SK-N-SH treated with all-trans-retinoic acid at 6 μM for 48 hours (cell line): ENCODE results near the gene AUTS2.

ENCODE experiments used
- ATAC-seq: fragments of 200-7000 bp; cut with Tn5 transposase; 3 replicates; pipeline ENCODE4 v1.9.1; 2020; ENCODE audit warnings: mild to moderate bottlenecking, moderate library complexity
- ARNTL ChIP-seq: fragments of 450-650 bp; formaldehyde crosslinking; IDR thresholded peaks from 2 replicates; pipeline ENCODE4 v1.5.0; 2020; ENCODE audit warnings: low read depth, mild to moderate bottlenecking, moderate library complexity, borderline replicate concordance
- BACH2 ChIP-seq: fragments of 250-450 bp; sonication (Bioruptor Pico); IDR thresholded peaks from 2 replicates; pipeline ENCODE4 v1.9.0; 2021; ENCODE audit warnings: mild to moderate bottlenecking, borderline replicate concordance
- CREB5 ChIP-seq: fragments of 250-450 bp; sonication (Bioruptor Pico); IDR thresholded peaks from 2 replicates; pipeline ENCODE4 v1.5.1; 2020; ENCODE audit warnings: low read depth, mild to moderate bottlenecking, moderate library complexity
- CSDC2 ChIP-seq: fragments of 250-450 bp; sonication (Bioruptor Pico); IDR thresholded peaks from 2 replicates; pipeline ENCODE4 v1.5.0; 2020; ENCODE audit warnings: mild to moderate bottlenecking, moderate library complexity
- ESRRG ChIP-seq: fragments of 250-450 bp; sonication (Bioruptor Pico); IDR thresholded peaks from 2 replicates; pipeline ENCODE4 v1.6.1; 2021; ENCODE audit warnings: mild to moderate bottlenecking
- GLIS3 ChIP-seq: fragments of 250-450 bp; sonication (Bioruptor Pico); IDR thresholded peaks from 2 replicates; pipeline ENCODE4 v1.5.0; 2020; ENCODE audit warnings: mild to moderate bottlenecking, moderate library complexity
- ISL1 ChIP-seq: fragments of 250-450 bp; sonication (Bioruptor Pico); IDR thresholded peaks from 2 replicates; pipeline ENCODE4 v2.1.2; 2022; ENCODE audit warnings: mild to moderate bottlenecking, moderate library complexity
- OSR1 ChIP-seq: fragments of 250-450 bp; sonication (Bioruptor Pico); IDR thresholded peaks from 2 replicates; pipeline ENCODE4 v1.8.0; 2022; ENCODE audit warnings: moderate library complexity, mild to moderate bottlenecking, inconsistent platforms
- PATZ1 ChIP-seq: fragments of 250-450 bp; sonication (Bioruptor Pico); IDR thresholded peaks from 2 replicates; pipeline ENCODE4 v1.8.0; 2020; ENCODE audit warnings: mild to moderate bottlenecking, moderate library complexity, borderline replicate concordance
- PPARA ChIP-seq: fragments of 250-450 bp; sonication (Bioruptor Pico); IDR thresholded peaks from 2 replicates; pipeline ENCODE4 v1.5.0; 2020; ENCODE audit warnings: mild to moderate bottlenecking, borderline replicate concordance
- RARB ChIP-seq: fragments of 250-450 bp; sonication (Bioruptor Pico); IDR thresholded peaks from 2 replicates; pipeline ENCODE4 v1.8.0; 2021; ENCODE audit warnings: mild to moderate bottlenecking, moderate library complexity
- SNAI2 ChIP-seq: fragments of 250-450 bp; sonication (Bioruptor Pico); IDR thresholded peaks from 2 replicates; pipeline ENCODE4 v1.5.0; 2020; ENCODE audit warnings: mild to moderate bottlenecking, moderate library complexity
- TCF4 ChIP-seq: fragments of 250-450 bp; sonication (Bioruptor Pico); IDR thresholded peaks from 2 replicates; pipeline ENCODE4 v1.8.0; 2021; ENCODE audit warnings: mild to moderate bottlenecking, moderate library complexity, borderline replicate concordance
- TOX ChIP-seq: fragments of 250-450 bp; sonication (Bioruptor Pico); IDR thresholded peaks from 2 replicates; pipeline ENCODE4 v1.8.0; 2021; ENCODE audit warnings: mild to moderate bottlenecking, moderate library complexity, borderline replicate concordance
- ZC3H10 ChIP-seq: fragments of 250-450 bp; sonication (Bioruptor Pico); IDR thresholded peaks from 2 replicates; pipeline ENCODE4 v1.5.1; 2021; ENCODE audit warnings: mild to moderate bottlenecking, moderate library complexity
- ZFP3 ChIP-seq: fragments of 250-450 bp; sonication (Bioruptor Pico); IDR thresholded peaks from 2 replicates; pipeline ENCODE4 v1.5.0; 2020; ENCODE audit warnings: mild to moderate bottlenecking, moderate library complexity
- ZFP30 ChIP-seq: fragments of 450-650 bp; formaldehyde crosslinking; IDR thresholded peaks from 2 replicates; pipeline ENCODE4 v1.5.0; 2022; ENCODE audit warnings: mild to moderate bottlenecking, moderate library complexity
- ZNF565 ChIP-seq: fragments of 450-650 bp; formaldehyde crosslinking; conservative IDR thresholded peaks from 2 replicates; pipeline ENCODE4 v1.5.0; 2020; ENCODE audit warnings: low read depth, mild to moderate bottlenecking, moderate library complexity
- ZNF70 ChIP-seq: fragments of 450-650 bp; formaldehyde crosslinking; IDR thresholded peaks from 2 replicates; pipeline ENCODE4 v1.5.0; 2020; ENCODE audit warnings: mild to moderate bottlenecking, moderate library complexity
- ZNF8 ChIP-seq: fragments of 450-650 bp; formaldehyde crosslinking; IDR thresholded peaks from 2 replicates; pipeline ENCODE4 v1.5.0; 2020; ENCODE audit warnings: mild to moderate bottlenecking, moderate library complexity
- TF ChIP-seq, protein P1 (sequence below): fragments of 250-450 bp; sonication (Bioruptor Pico); IDR thresholded peaks from 2 replicates; pipeline ENCODE4 v1.8.0; 2021; ENCODE audit warnings: low read depth, mild to moderate bottlenecking, moderate library complexity, borderline replicate concordance
- TF ChIP-seq, protein P2 (sequence below): fragments of 250-450 bp; sonication (Bioruptor Pico); IDR thresholded peaks from 2 replicates; pipeline ENCODE4 v1.5.1; 2021; ENCODE audit warnings: mild to moderate bottlenecking, moderate library complexity
- TF ChIP-seq, protein P3 (sequence below): fragments of 250-450 bp; sonication (Bioruptor Pico); IDR thresholded peaks from 2 replicates; pipeline ENCODE4 v1.5.0; 2020; ENCODE audit warnings: mild to moderate bottlenecking, moderate library complexity

Gene AUTS2

GRCh38 chr7:69862413-69863064 is 264.3 kb downstream of the AUTS2 start:
- TF ChIP-seq ZFP30 (CRISPR knock-in tag) (no peak), TOX (CRISPR knock-in tag) (no peak), CREB5 (CRISPR knock-in tag) (peak; percentile 72; the same call in 1 of the 2 replicates), PATZ1 (CRISPR knock-in tag) (no peak), PPARA (no peak), OSR1 (CRISPR knock-in tag) (no peak), TCF4 (CRISPR knock-in tag) (peak; percentile 99), ZNF70 (CRISPR knock-in tag) (peak; percentile 78), ZNF8 (CRISPR knock-in tag) (no peak; the same call in 1 of the 2 replicates), ISL1 (peak; percentile 97), ZNF565 (CRISPR knock-in tag) (0 out of 2 replicates have a peak, but pooled peaks have one; percentile 59), ARNTL (CRISPR knock-in tag) (peak; percentile 71; the same call in 1 of the 2 replicates), BACH2 (CRISPR knock-in tag) (no peak), RARB (CRISPR knock-in tag) (no peak), SNAI2 (CRISPR knock-in tag) (peak; percentile 53; the same call in 1 of the 2 replicates), ZFP3 (CRISPR knock-in tag) (peak; percentile 46; the same call in 1 of the 2 replicates), GLIS3 (CRISPR knock-in tag) (peak; percentile 70; the same call in 1 of the 2 replicates), CSDC2 (CRISPR knock-in tag) (no peak), ZC3H10 (CRISPR knock-in tag) (no peak), ESRRG (peak; percentile 47; the same call in 1 of the 2 replicates)
- TF ChIP-seq, protein P1, sequence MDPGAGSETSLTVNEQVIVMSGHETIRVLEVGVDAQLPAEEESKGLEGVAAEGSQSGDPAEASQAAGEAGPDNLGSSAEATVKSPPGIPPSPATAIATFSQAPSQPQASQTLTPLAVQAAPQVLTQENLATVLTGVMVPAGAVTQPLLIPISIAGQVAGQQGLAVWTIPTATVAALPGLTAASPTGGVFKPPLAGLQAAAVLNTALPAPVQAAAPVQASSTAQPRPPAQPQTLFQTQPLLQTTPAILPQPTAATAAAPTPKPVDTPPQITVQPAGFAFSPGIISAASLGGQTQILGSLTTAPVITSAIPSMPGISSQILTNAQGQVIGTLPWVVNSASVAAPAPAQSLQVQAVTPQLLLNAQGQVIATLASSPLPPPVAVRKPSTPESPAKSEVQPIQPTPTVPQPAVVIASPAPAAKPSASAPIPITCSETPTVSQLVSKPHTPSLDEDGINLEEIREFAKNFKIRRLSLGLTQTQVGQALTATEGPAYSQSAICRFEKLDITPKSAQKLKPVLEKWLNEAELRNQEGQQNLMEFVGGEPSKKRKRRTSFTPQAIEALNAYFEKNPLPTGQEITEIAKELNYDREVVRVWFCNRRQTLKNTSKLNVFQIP (CRISPR knock-in tag): peak; percentile 11; the same call in 1 of the 2 replicates
- TF ChIP-seq, protein P2, sequence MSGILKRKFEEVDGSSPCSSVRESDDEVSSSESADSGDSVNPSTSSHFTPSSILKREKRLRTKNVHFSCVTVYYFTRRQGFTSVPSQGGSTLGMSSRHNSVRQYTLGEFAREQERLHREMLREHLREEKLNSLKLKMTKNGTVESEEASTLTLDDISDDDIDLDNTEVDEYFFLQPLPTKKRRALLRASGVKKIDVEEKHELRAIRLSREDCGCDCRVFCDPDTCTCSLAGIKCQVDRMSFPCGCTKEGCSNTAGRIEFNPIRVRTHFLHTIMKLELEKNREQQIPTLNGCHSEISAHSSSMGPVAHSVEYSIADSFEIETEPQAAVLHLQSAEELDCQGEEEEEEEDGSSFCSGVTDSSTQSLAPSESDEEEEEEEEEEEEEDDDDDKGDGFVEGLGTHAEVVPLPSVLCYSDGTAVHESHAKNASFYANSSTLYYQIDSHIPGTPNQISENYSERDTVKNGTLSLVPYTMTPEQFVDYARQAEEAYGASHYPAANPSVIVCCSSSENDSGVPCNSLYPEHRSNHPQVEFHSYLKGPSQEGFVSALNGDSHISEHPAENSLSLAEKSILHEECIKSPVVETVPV (CRISPR knock-in tag): peak; percentile 75; the same call in 1 of the 2 replicates
- TF ChIP-seq, protein P3, sequence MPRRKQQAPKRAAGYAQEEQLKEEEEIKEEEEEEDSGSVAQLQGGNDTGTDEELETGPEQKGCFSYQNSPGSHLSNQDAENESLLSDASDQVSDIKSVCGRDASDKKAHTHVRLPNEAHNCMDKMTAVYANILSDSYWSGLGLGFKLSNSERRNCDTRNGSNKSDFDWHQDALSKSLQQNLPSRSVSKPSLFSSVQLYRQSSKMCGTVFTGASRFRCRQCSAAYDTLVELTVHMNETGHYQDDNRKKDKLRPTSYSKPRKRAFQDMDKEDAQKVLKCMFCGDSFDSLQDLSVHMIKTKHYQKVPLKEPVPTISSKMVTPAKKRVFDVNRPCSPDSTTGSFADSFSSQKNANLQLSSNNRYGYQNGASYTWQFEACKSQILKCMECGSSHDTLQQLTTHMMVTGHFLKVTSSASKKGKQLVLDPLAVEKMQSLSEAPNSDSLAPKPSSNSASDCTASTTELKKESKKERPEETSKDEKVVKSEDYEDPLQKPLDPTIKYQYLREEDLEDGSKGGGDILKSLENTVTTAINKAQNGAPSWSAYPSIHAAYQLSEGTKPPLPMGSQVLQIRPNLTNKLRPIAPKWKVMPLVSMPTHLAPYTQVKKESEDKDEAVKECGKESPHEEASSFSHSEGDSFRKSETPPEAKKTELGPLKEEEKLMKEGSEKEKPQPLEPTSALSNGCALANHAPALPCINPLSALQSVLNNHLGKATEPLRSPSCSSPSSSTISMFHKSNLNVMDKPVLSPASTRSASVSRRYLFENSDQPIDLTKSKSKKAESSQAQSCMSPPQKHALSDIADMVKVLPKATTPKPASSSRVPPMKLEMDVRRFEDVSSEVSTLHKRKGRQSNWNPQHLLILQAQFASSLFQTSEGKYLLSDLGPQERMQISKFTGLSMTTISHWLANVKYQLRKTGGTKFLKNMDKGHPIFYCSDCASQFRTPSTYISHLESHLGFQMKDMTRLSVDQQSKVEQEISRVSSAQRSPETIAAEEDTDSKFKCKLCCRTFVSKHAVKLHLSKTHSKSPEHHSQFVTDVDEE (CRISPR knock-in tag): peak; percentile 97
- peak; percentile 68 for ATAC-seq

GRCh38 chr7:69864274-69864673 is 266.0 kb downstream of the AUTS2 start:
- peak; percentile 43 for ATAC-seq
- TF ChIP-seq RARB (CRISPR knock-in tag): no peak
- no peak for TF ChIP-seq ESRRG
- TF ChIP-seq BACH2 (CRISPR knock-in tag): no peak
- no peak for TF ChIP-seq PATZ1 (CRISPR knock-in tag)
- TF ChIP-seq, protein P3 (CRISPR knock-in tag): peak; percentile 89; the same call in 1 of the 2 replicates
- TF ChIP-seq, protein P1 (CRISPR knock-in tag): no peak
- TF ChIP-seq ZNF70 (CRISPR knock-in tag): peak; percentile 13; the same call in 1 of the 2 replicates
- TF ChIP-seq ISL1: peak; percentile 43; the same call in 1 of the 2 replicates
